Superior temporal gyrus (tissue), 1 donor: ENCODE data around the gene WFDC5.
"Not testable (repeated sequence)": the region's sequence is repeated elsewhere in the genome, so short reads cannot be mapped to it uniquely, and the experiment has no call there.

Source experiments
- DNase-seq: peaks from one replicate; pipeline ENCODE4 v3.0.0-alpha.2; 2016; ENCODE audit errors: extremely low spot score

Gene WFDC5

GRCh38 chr20:45087814-45088213 is 27.2 kb downstream of the WFDC5 start:
- no peak for DNase-seq

- no peak for DNase-seq
These were observed 27.7 kb downstream of the WFDC5 start for GRCh38 chr20:45087097-45087790.

- DNase-seq, result no peak
These were observed 29.1 kb downstream of the WFDC5 start for GRCh38 chr20:45085867-45086266.

- no peak for DNase-seq
These were observed 29.7 kb downstream of the WFDC5 start for GRCh38 chr20:45085289-45085688.

DNA sequence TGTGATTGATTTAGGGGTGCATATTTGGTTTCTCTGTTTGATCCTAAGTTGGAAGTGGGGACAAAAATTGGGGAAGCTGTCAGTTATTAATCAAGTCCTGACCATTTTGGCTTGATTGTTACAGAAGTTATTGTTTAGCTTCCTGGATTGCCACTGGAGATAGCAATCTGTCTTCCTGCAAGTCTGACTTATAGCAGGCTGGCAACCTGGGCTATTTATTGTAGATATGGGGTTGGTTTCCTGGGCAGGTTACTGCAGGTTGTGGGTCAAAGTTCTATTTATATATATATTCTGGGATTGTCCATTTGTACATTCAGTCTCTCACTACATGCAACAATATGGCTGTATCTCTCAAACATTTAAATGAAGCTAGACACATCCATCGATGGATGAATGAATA is 31.8 kb downstream of the WFDC5 start:
- DNase-seq, result no peak

- no peak for DNase-seq
These were observed 32.5 kb downstream of the WFDC5 start for GRCh38 chr20:45082468-45082867.

DNA sequence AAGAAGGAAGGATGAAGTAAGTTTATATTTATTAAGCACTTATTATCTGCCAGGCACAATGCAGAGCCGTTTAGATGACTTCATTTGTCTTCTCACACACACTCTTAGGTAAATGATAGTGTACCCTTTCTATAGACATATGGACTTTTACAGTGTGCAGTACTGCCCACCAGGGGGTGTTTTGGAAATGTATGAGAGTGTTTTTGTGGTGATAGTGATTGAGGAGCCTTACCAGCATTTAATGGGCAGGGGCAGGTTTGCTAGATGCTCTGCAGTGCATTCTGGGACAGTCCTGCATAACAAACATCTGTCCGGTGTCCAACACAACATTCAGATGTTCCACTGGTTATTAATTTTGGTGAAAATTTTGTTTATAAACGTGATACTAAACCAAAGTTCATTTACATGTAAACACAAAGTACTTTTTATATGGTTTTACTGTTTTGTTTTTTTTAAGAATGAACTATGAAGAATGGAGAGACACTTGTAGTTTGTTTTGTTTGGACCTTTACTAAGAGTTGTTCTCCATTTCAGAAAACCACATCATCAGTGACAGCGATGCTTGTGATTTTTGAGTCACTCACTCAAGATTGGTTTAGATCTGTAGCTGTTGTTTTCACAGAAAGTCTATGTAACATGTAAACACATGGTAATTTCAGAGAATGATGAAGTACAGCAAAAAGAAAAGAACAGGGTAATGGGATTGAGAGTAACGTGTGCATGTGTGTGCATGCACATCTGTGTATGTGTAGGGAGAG is 33.9 kb downstream of the WFDC5 start:
- DNase-seq, result no peak

GRCh38 chr20:45077559-45077958 is 37.4 kb downstream of the WFDC5 start:
- no peak for DNase-seq

- no peak for DNase-seq
These were observed 41.8 kb downstream of the WFDC5 start for GRCh38 chr20:45073221-45073620.

- no peak for DNase-seq
These were observed 42.9 kb downstream of the WFDC5 start for GRCh38 chr20:45072066-45072465.

- DNase-seq, result no peak
These were observed 43.9 kb downstream of the WFDC5 start for GRCh38 chr20:45070932-45071632.

GRCh38 chr20:45069261-45069660 is 45.7 kb downstream of the WFDC5 start:
- no peak for DNase-seq

GRCh38 chr20:45067558-45067957 is 47.4 kb downstream of the WFDC5 start:
- DNase-seq, result no peak

DNA sequence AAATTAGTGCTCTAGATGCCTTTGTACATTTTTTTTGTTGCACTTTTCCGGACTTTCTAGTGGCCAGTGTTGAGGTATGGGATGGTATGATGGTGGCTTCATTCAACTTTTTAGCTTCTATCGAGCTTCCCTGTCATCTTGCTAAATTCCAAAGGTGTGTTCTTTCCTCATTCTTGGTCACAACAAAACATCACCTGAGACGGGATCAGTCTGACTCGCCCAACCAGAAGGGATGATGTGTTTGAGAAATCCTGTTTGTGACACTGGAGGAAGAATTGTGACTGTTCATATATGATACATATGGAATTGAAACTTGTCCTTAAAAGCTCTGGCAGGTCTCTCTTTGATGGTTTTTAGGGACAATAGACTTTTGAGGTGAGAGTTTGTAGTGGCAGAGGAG is 47.9 kb downstream of the WFDC5 start:
- no peak for DNase-seq

DNA sequence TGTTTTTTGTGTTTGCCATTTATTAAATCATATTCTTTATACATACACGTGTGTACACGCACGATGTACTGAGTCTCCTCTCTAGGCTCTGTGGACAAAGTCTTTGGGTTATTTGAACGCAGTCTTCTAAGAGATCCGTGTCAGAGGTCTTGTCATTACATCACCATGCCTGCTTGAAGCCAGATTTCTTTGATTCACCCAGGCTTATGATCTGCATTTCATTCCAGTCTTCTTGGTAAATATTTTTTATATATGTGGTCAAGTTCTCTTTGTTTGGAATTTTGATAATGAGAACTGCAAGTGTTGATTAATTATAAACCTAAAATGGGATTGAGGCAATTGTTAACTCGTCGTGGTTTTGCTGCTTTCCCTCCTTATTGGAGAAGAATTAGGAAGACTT is 48.6 kb downstream of the WFDC5 start:
- DNase-seq, result no peak

GRCh38 chr20:45064812-45065211 is 50.2 kb downstream of the WFDC5 start:
- no peak for DNase-seq

DNA sequence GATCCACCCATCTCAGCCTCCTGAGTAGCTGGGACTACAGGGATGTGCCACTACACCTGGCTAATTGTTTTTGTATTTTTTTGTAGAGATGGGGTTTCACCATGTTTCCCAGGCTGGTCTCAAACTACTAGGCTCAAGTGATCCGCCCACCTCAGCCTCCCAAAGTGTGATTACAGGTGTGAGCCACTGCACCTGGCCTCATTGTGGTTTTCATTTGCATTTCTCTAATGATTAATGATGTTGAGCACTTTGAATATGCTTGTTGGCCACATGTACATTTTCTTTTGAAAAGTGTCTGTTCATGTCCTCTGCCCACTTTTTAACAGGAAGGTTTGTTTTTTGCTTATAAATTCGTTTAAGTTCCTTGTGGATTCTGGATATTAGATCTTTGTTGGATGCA is 51.9 kb downstream of the WFDC5 start:
- DNase-seq, result not testable (repeated sequence)

GRCh38 chr20:45061244-45061643 is 53.7 kb downstream of the WFDC5 start:
- DNase-seq, result no peak

GRCh38 chr20:45060294-45060693 is 54.7 kb downstream of the WFDC5 start:
- peak; percentile 57 for DNase-seq
